IMR-90 (cell line): ENCODE data around the gene STX8. TPM values are rescaled to one million over a fixed set of nuclear protein-coding genes. Genes with fewer than 3 reads are reported as not detected.

Experiments
- ATAC-seq: fragments of 200-7000 bp; cut with Tn5 transposase; 2 replicates; pipeline ENCODE4 v1.9.1; 2020; ENCODE audit warnings: low read depth, mild to moderate bottlenecking, moderate library complexity
- BruUV-seq: library from RNA; stranded (reverse); fragments of 400-500 nt; replicated peaks from 2 replicates; lab custom pipeline; 2021; lab: Mats Ljungman, UMichigan
- CTCF ChIA-PET: fragments of 300-600 bp; formaldehyde crosslinking; extraction: SDS; loops from one replicate; lab custom pipeline; 2021; ENCODE audit warnings: antibody characterized with exemption; lab: Yijun Ruan, JAX
- POLR2A ChIA-PET: fragments of 300-600 bp; sonication (Branson Sonifier 250); formaldehyde crosslinking; loops from one replicate; lab custom pipeline; 2022; ENCODE audit warnings: antibody characterized with exemption; ENCODE audit not compliant: unreplicated experiment; lab: Charles Lee
- DNase-seq: peaks from one replicate; pipeline ENCODE4 v3.0.0; 2013
- H2AFZ ChIP-seq: replicated peaks from 2 replicates; pipeline ENCODE3; 2013; ENCODE audit warnings: low read length, mild to moderate bottlenecking; ENCODE audit not compliant: poor library complexity
- H2AK5ac ChIP-seq: 2 replicates; pipeline ENCODE4 v1.6.1; 2013; ENCODE audit warnings: low read depth, low read length, inconsistent platforms
- H2AK9ac ChIP-seq: replicated peaks from 2 replicates; pipeline ENCODE3; 2013; ENCODE audit warnings: mild to moderate bottlenecking, low read depth, low read length, moderate library complexity; ENCODE audit not compliant: poor library complexity
- H2BK120ac ChIP-seq: 2 replicates; pipeline ENCODE4 v1.6.1; 2013; ENCODE audit warnings: low read depth, low read length, inconsistent platforms
- H2BK15ac ChIP-seq: 3 replicates; pipeline ENCODE4 v1.6.1; 2013; ENCODE audit warnings: low read depth, low read length, inconsistent platforms
- H2BK20ac ChIP-seq: 2 replicates; pipeline ENCODE4 v1.6.1; 2013; ENCODE audit warnings: low read depth, mild to moderate bottlenecking, inconsistent platforms, low read length, moderate library complexity
- H2BK5ac ChIP-seq: 2 replicates; pipeline ENCODE4 v1.6.1; 2013; ENCODE audit warnings: mild to moderate bottlenecking, low read depth, low read length, inconsistent platforms; ENCODE audit not compliant: poor library complexity, severe bottlenecking
- H3K14ac ChIP-seq: replicated peaks from 2 replicates; pipeline ENCODE4 v1.6.1; 2013; ENCODE audit warnings: low read depth, low read length, inconsistent platforms
- H3K18ac ChIP-seq: 2 replicates; pipeline ENCODE4 v1.6.1; 2013; ENCODE audit warnings: low read depth, low read length, control low read depth
- H3K23ac ChIP-seq: 2 replicates; pipeline ENCODE4 v1.6.1; 2013; ENCODE audit warnings: low read depth, low read length, inconsistent platforms
- H3K27ac ChIP-seq: 2 replicates; pipeline ENCODE4 v1.5.1; 2013; ENCODE audit warnings: mild to moderate bottlenecking, control low read depth, low read length; ENCODE audit not compliant: insufficient read depth
- H3K27me3 ChIP-seq: 2 replicates; pipeline ENCODE4 v1.6.1; 2013; ENCODE audit warnings: low read length; ENCODE audit not compliant: control insufficient read depth, insufficient read depth
- H3K36me3 ChIP-seq: 2 replicates; pipeline ENCODE4 v1.6.1; 2013; ENCODE audit warnings: low read length, mixed read lengths; ENCODE audit not compliant: control insufficient read depth, insufficient read depth
- H3K4ac ChIP-seq: 2 replicates; pipeline ENCODE4 v1.6.1; 2013; ENCODE audit warnings: low read depth, low read length, inconsistent platforms
- H3K4me1 ChIP-seq: 2 replicates; pipeline ENCODE4 v1.6.1; 2013; ENCODE audit warnings: low read length, mixed read lengths; ENCODE audit not compliant: control insufficient read depth, insufficient read depth
- H3K4me2 ChIP-seq: 2 replicates; pipeline ENCODE4 v1.6.1; 2013; ENCODE audit warnings: low read depth, mild to moderate bottlenecking, control low read depth, low read length, moderate library complexity
- H3K4me3 ChIP-seq: 2 replicates; pipeline ENCODE4 v1.5.1; 2013; ENCODE audit warnings: low read depth, mild to moderate bottlenecking, control low read depth, low read length, moderate library complexity; ENCODE audit not compliant: insufficient read depth
- H3K56ac ChIP-seq: 2 replicates; pipeline ENCODE4 v1.6.1; 2013; ENCODE audit warnings: low read length, inconsistent platforms; ENCODE audit not compliant: insufficient read depth; ENCODE audit errors: extremely low read depth
- H3K79me1 ChIP-seq, 2 experiments: 2 replicates each; pipeline ENCODE4 v1.6.1; 2013; ENCODE audit warnings: low read length in 2 of 2, inconsistent platforms in 1 of 2, low read depth in 1 of 2
- H3K9ac ChIP-seq: 2 replicates; pipeline ENCODE4 v1.6.1; 2013; ENCODE audit warnings: low read depth, low read length, control low read depth
- H3K9me1 ChIP-seq: 2 replicates; pipeline ENCODE4 v1.6.1; 2013; ENCODE audit warnings: low read length, inconsistent platforms; ENCODE audit not compliant: insufficient read depth
- H3K9me3 ChIP-seq: 2 replicates; pipeline ENCODE4 v1.6.1; 2013; ENCODE audit warnings: low read length; ENCODE audit not compliant: control insufficient read depth, insufficient read depth
- H4K20me1 ChIP-seq: 2 replicates; pipeline ENCODE4 v1.6.1; 2013; ENCODE audit warnings: low read length, inconsistent platforms; ENCODE audit not compliant: insufficient read depth
- H4K5ac ChIP-seq: 2 replicates; pipeline ENCODE4 v1.6.1; 2013; ENCODE audit warnings: mild to moderate bottlenecking, low read depth, low read length, control low read depth
- H4K8ac ChIP-seq, 2 experiments: 2 replicates each; pipeline ENCODE4 v1.6.1; 2013; ENCODE audit warnings: low read depth in 2 of 2, low read length in 2 of 2, control low read depth in 1 of 2, inconsistent platforms in 1 of 2
- H4K91ac ChIP-seq: 2 replicates; pipeline ENCODE4 v1.6.1; 2013; ENCODE audit warnings: low read depth, low read length, inconsistent platforms; ENCODE audit not compliant: insufficient read depth
- BHLHE40 ChIP-seq: fragments of 150-350 bp; IDR thresholded peaks from 2 replicates; pipeline ENCODE4 v1.6.1; 2016; ENCODE audit warnings: mild to moderate bottlenecking, low read depth, low read length
- USF2 ChIP-seq: fragments of 150-350 bp; IDR thresholded peaks from 2 replicates; pipeline ENCODE4 v1.6.1; 2017; ENCODE audit warnings: mild to moderate bottlenecking, antibody characterized with exemption, low read length, low read depth
- WGBS, 2 experiments: methylation state at CpG; one replicate each; pipeline versions ENCODE4 v1.1.5 to v1.1.7; 2013; ENCODE audit warnings: missing lambda C conversion rate in 2 of 2; ENCODE audit not compliant: insufficient read length in 1 of 2; ENCODE audit errors: extremely low coverage in 2 of 2; 5-methylcytosine and 5-hydroxymethylcytosine counted together
- dilution Hi-C: fragments of 300-500 bp; cut with HindIII; formaldehyde crosslinking; loops from one replicate; pipeline ENCODE4 v1.14.3; 2018; ENCODE audit warnings: low sequenced_read_pairs; ENCODE audit not compliant: unreplicated experiment
- in situ Hi-C: fragments of 300-500 bp; cut with MboI; formaldehyde crosslinking; loops from 3 replicates; pipeline ENCODE4 v1.14.3; 2019; ENCODE audit warnings: low sequenced_read_pairs, inconsistent platforms, mixed read lengths
- intact Hi-C: fragments of 100-400 bp; cut with micrococcal nuclease; formaldehyde crosslinking; loops from 2 replicates; pipeline ENCODE4 v1.10.0; 2022
- polyA plus RNA-seq, 3 experiments: library from polyadenylated mRNA; depleted of rRNA; stranded (reverse); fragments of >200 nt; gene quantifications; 2 replicates each; pipeline ENCODE4 v1.2.3, GENCODE V29; 2012; ENCODE audit warnings: low replicate concordance in 1 of 3
- total RNA-seq: library from RNA; depleted of rRNA; stranded (reverse); fragments of >200 nt; gene quantifications from 2 replicates; pipeline ENCODE4 v1.2.3, GENCODE V29; 2012

The STX8 gene
- total and polyA plus RNA-seq, 2 of the 4 experiments (the other 2 are of a cell fraction): 26.5 to 47.0 TPM

- Histone ChIP-seq H2BK20ac (peak overlapping the region; percentile 57; the same call in 1 of the 2 replicates), H3K14ac (no peak overlapping the region), H2BK5ac (no peak overlapping the region), H3K36me3 (no peaks in the 10 kb centered on the region), H3K9me1 (peaks cover 6% of the 10 kb centered on the region), H3K23ac (no peak overlapping the region), H4K91ac (no peak overlapping the region), H3K18ac (peak overlapping the region; percentile 81; the same call in 1 of the 2 replicates), H2AFZ (no peak overlapping the region), H4K8ac (no peak overlapping the region), H3K4ac (no peak overlapping the region), H3K4me2 (no peak overlapping the region), H3K9ac (no peak overlapping the region), H3K56ac (no peak overlapping the region), H4K20me1 (no peaks in the 10 kb centered on the region), H2BK15ac (0 out of 3 replicates have a peak overlapping the region, but pooled peaks have one; percentile 38), H3K4me3 (no peak overlapping the region), H3K4me1 (peaks cover 15% of the 10 kb centered on the region), H2BK120ac (0 out of 2 replicates have a peak overlapping the region, but pooled peaks have one; percentile 3), H2AK5ac (peak overlapping the region; percentile 72; the same call in 1 of the 2 replicates), H3K9me3 (no peaks in the 10 kb centered on the region), H3K27me3 (no peaks in the 10 kb centered on the region), H4K5ac (peak overlapping the region; percentile 30; the same call in 1 of the 2 replicates), H3K79me1 (no peaks in the 10 kb centered on the region), H2AK9ac (no peak overlapping the region), H3K27ac (peak overlapping the region; percentile 22; the same call in 1 of the 2 replicates)
- ChIA-PET POLR2A (no interaction called here), CTCF (no interaction called here)
- 86% methylated on average over 2 of the region's 6 CpGs; no CpG with 5 or more reads in 1 of the 2 experiments for WGBS, 2 experiments
- in situ Hi-C loops (no loop called here), dilution Hi-C loops (no loop called here), intact Hi-C loops (no loop called here)
- TF ChIP-seq BHLHE40: no peak
- no peak for TF ChIP-seq USF2
- BruUV-seq: no TSS peak
- ATAC-seq (no peak), DNase-seq (no peak)
These were observed 319.8 kb downstream of the STX8 start for GRCh38 chr17:9255833-9256232.
